ENCODE measurements around the gene FRMPD3.

DNA sequence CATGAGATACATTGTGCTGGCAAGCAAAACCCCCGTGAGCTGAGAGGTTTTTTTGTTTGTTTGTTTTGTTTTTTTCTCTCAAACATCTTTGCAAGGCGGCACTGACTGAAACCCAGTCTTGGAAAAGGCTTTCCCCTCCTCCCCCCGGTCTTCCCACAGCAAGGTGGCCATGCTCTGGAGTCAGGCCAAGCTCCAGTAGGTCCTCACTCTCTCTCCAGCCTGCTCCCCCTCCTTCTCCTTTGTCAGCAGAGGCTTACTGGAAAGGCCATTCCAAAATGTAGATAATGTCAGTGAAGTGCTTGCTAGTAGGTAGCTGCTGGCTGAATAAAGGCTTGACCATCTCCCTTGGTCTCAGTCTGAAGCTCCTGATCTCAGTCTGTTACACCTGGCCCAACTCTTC, 32.6 kb downstream of the FRMPD3 start:
- TF ChIP-seq, protein P1, sequence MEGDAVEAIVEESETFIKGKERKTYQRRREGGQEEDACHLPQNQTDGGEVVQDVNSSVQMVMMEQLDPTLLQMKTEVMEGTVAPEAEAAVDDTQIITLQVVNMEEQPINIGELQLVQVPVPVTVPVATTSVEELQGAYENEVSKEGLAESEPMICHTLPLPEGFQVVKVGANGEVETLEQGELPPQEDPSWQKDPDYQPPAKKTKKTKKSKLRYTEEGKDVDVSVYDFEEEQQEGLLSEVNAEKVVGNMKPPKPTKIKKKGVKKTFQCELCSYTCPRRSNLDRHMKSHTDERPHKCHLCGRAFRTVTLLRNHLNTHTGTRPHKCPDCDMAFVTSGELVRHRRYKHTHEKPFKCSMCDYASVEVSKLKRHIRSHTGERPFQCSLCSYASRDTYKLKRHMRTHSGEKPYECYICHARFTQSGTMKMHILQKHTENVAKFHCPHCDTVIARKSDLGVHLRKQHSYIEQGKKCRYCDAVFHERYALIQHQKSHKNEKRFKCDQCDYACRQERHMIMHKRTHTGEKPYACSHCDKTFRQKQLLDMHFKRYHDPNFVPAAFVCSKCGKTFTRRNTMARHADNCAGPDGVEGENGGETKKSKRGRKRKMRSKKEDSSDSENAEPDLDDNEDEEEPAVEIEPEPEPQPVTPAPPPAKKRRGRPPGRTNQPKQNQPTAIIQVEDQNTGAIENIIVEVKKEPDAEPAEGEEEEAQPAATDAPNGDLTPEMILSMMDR (IDR thresholded peaks at IDR 0.05): no peak
- no peak for TF ChIP-seq POLR2AphosphoS5 (IDR thresholded peaks at IDR 0.05)
- TF ChIP-seq POLR2A (IDR thresholded peaks at IDR 0.05): no peak

Data from upper lobe of left lung (tissue), 4 donors.